Testis (tissue), 2 donors: ENCODE results near the gene TM4SF18.

Source experiments
- CTCF ChIP-seq, 3 experiments: fragments of 450-650 bp in 2 of 3; fragments of 200-600 bp in 1 of 3; sonication (generic) in 1 of 3; IDR thresholded peaks; one replicate each; pipeline ENCODE4 v1.5.1; 2016 to 2019; ENCODE audit warnings: antibody characterized with exemption in 3 of 3, mild to moderate bottlenecking in 2 of 3, moderate library complexity in 1 of 3
- POLR2A ChIP-seq: fragments of 450-650 bp; IDR thresholded peaks from one replicate; pipeline ENCODE4 v1.6.1; 2017; ENCODE audit warnings: antibody characterized with exemption, mild to moderate bottlenecking, moderate library complexity

DNA sequence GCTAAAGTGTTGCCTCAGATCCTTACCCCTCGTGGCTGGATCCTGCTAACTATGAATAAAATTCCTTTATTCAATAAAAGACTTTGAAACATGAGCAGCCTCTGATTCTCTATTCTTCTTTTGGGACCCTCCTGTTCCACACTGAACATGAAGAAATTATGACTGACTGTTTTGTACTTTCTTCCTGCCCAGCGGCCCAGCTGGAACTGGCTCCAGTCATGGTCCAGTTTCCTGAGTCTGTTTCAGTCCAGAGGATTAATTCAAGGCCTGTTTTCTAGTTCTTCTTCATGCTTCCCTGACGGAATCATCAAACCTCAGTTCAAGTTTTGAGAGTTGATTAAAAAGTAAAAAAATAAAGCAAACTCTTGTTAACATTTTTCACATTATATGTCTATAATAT lies 59.2 kb downstream of the TM4SF18 start:
- no peak for TF ChIP-seq POLR2A
- TF ChIP-seq CTCF (IDR thresholded peaks at IDR 0.05), result no peak
